Measurements from ENCODE around the gene KCNJ15. TPM values are rescaled to one million over a fixed set of nuclear protein-coding genes. Genes with fewer than 3 reads are reported as not detected.

Gene KCNJ15
- polyA plus RNA-seq, 3 donors = 4.5 to 26.5 (median 8.0) TPM

DNA sequence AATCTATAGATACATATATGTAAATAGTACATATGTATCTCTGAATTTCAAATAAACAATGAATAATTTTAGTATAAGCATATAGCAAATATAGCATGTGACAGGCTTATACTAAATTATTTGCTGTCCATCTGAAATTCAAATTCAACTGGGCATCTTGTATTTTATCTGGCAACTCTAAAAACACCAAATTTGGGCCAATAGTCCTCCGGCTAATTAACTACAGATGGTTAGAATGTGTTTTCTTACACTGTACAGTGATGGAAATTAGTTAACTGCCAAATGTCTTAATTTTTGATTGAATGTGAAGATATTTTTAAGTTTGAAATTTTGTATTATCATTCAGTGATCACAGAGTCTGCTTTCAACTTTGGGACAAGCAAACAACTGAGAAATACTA lies 30.7 kb downstream of the KCNJ15 start:
- WGBS (ENCODE audit: insufficient coverage) = no CpG with 5 or more reads among the region's 1 CpG
- Histone ChIP-seq H3K27me3 (ENCODE audit: control insufficient read depth in 2 of 2, insufficient read depth in 2 of 2, low read length in 2 of 2) (no peaks in the 10 kb centered on the region), H3K9ac (ENCODE audit: insufficient read depth, low read length, poor library complexity, severe bottlenecking) (no peak overlapping the region), H3K4me2 (replicated peaks; ENCODE audit: extremely low read depth, low read length, poor library complexity, severe bottlenecking) (no peak overlapping the region), H3K4me1 (ENCODE audit: control insufficient read depth in 1 of 2, insufficient read depth in 2 of 2, low read length in 2 of 2) (peaks cover 61 to 78% of the 10 kb centered on the region in 2 donors), H3K79me2 (ENCODE audit: insufficient read depth, low read length) (no peaks in the 10 kb centered on the region), H3K4me3 (replicated peaks in 1 of 3; ENCODE audit: low read depth in 2 of 3, low read length in 3 of 3) (no peak overlapping the region), H2AFZ (ENCODE audit: insufficient read depth, low read depth, low read length, poor library complexity, severe bottlenecking) (no peak overlapping the region), H3K36me3 (replicated peaks in 1 of 2; ENCODE audit: control insufficient read depth in 1 of 2, insufficient read depth in 2 of 2, low read length in 2 of 2) (no peaks in the 10 kb centered on the region), H3K9me3 (replicated peaks in 1 of 2; ENCODE audit: control insufficient read depth in 1 of 2, insufficient read depth in 1 of 2, low read length in 2 of 2) (no peaks in the 10 kb centered on the region), H3K27ac (ENCODE audit: low read depth in 1 of 2, low read length in 2 of 2) (no peak overlapping the region), H4K20me1 (ENCODE audit: insufficient read depth, low read length) (no peaks in the 10 kb centered on the region)
- TF ChIP-seq, protein P1, sequence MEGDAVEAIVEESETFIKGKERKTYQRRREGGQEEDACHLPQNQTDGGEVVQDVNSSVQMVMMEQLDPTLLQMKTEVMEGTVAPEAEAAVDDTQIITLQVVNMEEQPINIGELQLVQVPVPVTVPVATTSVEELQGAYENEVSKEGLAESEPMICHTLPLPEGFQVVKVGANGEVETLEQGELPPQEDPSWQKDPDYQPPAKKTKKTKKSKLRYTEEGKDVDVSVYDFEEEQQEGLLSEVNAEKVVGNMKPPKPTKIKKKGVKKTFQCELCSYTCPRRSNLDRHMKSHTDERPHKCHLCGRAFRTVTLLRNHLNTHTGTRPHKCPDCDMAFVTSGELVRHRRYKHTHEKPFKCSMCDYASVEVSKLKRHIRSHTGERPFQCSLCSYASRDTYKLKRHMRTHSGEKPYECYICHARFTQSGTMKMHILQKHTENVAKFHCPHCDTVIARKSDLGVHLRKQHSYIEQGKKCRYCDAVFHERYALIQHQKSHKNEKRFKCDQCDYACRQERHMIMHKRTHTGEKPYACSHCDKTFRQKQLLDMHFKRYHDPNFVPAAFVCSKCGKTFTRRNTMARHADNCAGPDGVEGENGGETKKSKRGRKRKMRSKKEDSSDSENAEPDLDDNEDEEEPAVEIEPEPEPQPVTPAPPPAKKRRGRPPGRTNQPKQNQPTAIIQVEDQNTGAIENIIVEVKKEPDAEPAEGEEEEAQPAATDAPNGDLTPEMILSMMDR (IDR thresholded peaks at IDR 0.05) = no peak
- intact Hi-C loops (cut with micrococcal nuclease) = no loop called here
- Mint-ChIP-seq H3K9me3 (no peaks in the 10 kb centered on the region), H3K27me3 (ENCODE audit: low read depth in 3 of 3) (no peaks in the 10 kb centered on the region), H3K36me3 (peaks cover 14 to 16% of the 10 kb centered on the region in 2 donors), H3K27ac (peak overlapping the region in 1 of 7 donors; percentile 71), H3K4me3 (no peak overlapping the region), H3K4me1 (peaks cover 86% of the 10 kb centered on the region)
- no peak for DNase-seq

- Histone ChIP-seq H3K36me3 (replicated peaks in 1 of 2; ENCODE audit: control insufficient read depth in 1 of 2, insufficient read depth in 2 of 2, low read length in 2 of 2) (no peaks in the 10 kb centered on the region), H3K4me2 (replicated peaks; ENCODE audit: extremely low read depth, low read length, poor library complexity, severe bottlenecking) (peak overlapping the region; percentile 7), H3K27ac (ENCODE audit: low read depth in 1 of 2, low read length in 2 of 2) (peak overlapping the region; percentile 89 to 95), H4K20me1 (ENCODE audit: insufficient read depth, low read length) (no peaks in the 10 kb centered on the region), H3K9ac (ENCODE audit: insufficient read depth, low read length, poor library complexity, severe bottlenecking) (peak overlapping the region; percentile 58), H3K9me3 (replicated peaks in 1 of 2; ENCODE audit: control insufficient read depth in 1 of 2, insufficient read depth in 1 of 2, low read length in 2 of 2) (no peaks in the 10 kb centered on the region), H3K4me1 (ENCODE audit: control insufficient read depth in 1 of 2, insufficient read depth in 2 of 2, low read length in 2 of 2) (peaks cover 65 to 78% of the 10 kb centered on the region in 2 donors), H2AFZ (ENCODE audit: insufficient read depth, low read depth, low read length, poor library complexity, severe bottlenecking) (no peak overlapping the region), H3K4me3 (replicated peaks in 1 of 3; ENCODE audit: low read depth in 2 of 3, low read length in 3 of 3) (peak overlapping the region in 1 of 3 experiments; percentile 8), H3K79me2 (ENCODE audit: insufficient read depth, low read length) (no peaks in the 10 kb centered on the region), H3K27me3 (ENCODE audit: control insufficient read depth in 2 of 2, insufficient read depth in 2 of 2, low read length in 2 of 2) (no peaks in the 10 kb centered on the region)
- TF ChIP-seq, protein P1 (IDR thresholded peaks at IDR 0.05) = no peak
- H3K4me3 Mint-ChIP-seq = peak overlapping the region; percentile 46 to 56
- H3K27me3 Mint-ChIP-seq (ENCODE audit: low read depth in 3 of 3) = no peaks in the 10 kb centered on the region
- intact Hi-C loops (cut with micrococcal nuclease) = loop anchor here in 1 of 2 donors (2.0 kb wide), 1 partner anchor 15 kb away; no protein-coding TSS in a partner anchor
- WGBS (ENCODE audit: insufficient coverage) = 17% methylated on average over 4 of the region's 14 CpGs
- peaks cover 0 to 2% (median 0%) of the 10 kb centered on the region in 7 donors for H3K9me3 Mint-ChIP-seq
- peak overlapping the region; percentile 97 to 99 (median 98) for H3K27ac Mint-ChIP-seq
- peak; percentile 98 to 100 (median 100) for DNase-seq
- peaks cover 87% of the 10 kb centered on the region for H3K4me1 Mint-ChIP-seq
- peaks cover 11 to 12% of the 10 kb centered on the region in 2 donors for H3K36me3 Mint-ChIP-seq
Observed at GRCh38 chr21:38289705-38290485, 33.1 kb downstream of the KCNJ15 start.
